NCI-H1048 (cell line): ENCODE data around the gene MEOX2.

Source experiments
- DNase-seq: peaks from one replicate; lab custom pipeline; 2025; lab: John Stamatoyannopoulos, UW

The MEOX2 gene

GRCh38 chr7:15681186-15681585 lies 5.3 kb downstream of the MEOX2 start:
- no peak for DNase-seq

GRCh38 chr7:15680446-15680845 lies 6.0 kb downstream of the MEOX2 start:
- DNase-seq, result no peak

DNA sequence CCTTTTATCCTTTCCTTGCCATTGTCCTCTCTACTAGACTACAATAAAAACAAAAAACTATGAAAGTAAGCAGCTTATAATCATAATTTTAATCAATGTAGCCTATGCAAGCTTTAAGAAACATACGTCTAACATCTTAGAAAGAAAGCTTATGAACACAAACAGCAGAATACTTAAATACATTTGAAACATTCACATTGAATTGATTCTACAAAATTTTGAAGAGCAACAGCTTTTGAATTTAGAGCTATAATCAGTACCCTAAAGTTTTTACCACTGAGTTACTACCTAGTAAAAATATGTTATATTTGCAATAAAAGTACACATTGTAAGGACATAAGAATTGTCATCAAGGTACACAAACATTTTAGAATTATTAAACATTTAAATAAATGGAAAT lies 7.2 kb downstream of the MEOX2 start:
- DNase-seq, result no peak

DNA sequence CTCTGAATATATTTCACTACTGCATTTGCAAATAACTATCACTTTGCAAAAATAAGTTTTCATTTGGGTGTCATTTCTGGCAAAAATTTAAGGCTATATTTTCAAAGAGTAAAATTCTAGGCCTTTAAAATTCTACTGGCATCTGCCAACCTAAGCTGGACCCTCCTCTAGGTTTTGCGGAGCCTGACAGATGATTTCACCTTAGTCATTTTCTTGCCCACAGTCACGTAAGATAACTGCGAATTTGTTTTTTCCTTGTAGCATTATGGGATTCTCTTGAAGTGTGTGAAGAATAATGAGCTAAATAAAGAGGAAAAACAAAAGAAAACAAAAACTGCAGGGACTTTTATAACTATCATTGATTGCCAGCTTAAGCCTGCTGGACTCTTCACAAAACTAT lies 7.8 kb downstream of the MEOX2 start:
- no peak for DNase-seq

DNA sequence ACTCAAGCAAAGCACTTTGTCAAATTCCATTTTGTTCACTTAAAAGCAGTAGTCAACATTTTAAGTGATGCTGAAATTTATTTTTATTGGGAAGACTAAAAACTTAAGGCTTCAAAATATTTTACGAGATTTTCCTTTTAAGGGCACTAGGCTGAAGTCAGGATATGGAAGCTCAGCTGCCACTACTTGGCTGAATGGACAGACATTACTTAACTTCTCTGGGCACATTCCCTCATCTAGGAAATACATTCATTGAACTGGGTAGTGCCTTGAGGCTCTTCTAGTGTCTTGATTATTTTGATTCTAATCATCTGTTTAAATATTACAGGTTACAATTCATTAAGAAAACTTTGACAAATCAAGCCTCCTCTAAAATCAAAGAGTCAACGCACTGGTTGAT lies 11.1 kb downstream of the MEOX2 start:
- DNase-seq, result no peak

- DNase-seq, result no peak
These were observed 11.9 kb downstream of the MEOX2 start for GRCh38 chr7:15674586-15674985.

- no peak for DNase-seq
These were observed 16.9 kb downstream of the MEOX2 start for GRCh38 chr7:15669443-15670090.

DNA sequence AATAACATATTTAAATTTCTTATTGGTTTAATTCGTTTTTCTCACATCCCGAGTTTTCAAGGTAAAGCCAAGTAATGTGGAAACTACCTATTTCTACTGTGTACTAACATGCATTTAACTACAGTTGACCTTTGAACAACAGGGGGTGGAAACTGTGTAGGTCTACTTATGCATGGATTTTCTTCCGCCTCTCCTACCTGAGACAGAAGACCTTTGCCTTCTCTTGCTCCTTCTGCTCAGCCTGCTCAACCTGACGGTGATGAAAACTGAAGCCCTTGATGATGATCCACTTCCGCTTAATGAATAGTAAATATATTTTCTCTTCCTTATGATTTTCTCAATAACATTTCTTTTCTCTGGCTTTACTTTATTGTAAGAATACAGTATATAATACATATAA lies 18.5 kb downstream of the MEOX2 start:
- DNase-seq, result no peak

GRCh38 chr7:15662451-15662850 lies 24.0 kb downstream of the MEOX2 start:
- DNase-seq, result no peak

GRCh38 chr7:15658247-15658646 lies 28.2 kb downstream of the MEOX2 start:
- DNase-seq, result no peak

GRCh38 chr7:15652776-15653290 lies 33.6 kb downstream of the MEOX2 start:
- no peak for DNase-seq

DNA sequence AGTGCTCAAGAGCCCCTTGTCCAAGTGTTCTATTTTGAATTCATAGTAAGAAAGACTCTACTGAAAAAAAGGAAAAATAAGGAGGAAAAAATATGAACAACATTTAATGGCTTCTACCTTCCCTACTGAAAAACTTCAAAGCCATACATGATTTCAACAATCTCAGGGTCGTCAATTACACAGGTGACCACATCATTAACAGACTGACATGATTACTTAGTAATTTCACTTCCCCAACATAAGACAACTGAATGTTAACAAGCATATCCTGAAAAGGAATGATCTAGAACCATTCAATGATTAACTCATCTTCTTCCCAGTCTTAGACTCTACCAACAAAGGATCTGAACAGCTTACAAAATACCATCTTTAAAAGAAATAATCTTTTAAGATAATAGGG lies 34.8 kb downstream of the MEOX2 start:
- no peak for DNase-seq

- DNase-seq, result no peak
These were observed 35.7 kb downstream of the MEOX2 start for GRCh38 chr7:15650787-15651186.

DNA sequence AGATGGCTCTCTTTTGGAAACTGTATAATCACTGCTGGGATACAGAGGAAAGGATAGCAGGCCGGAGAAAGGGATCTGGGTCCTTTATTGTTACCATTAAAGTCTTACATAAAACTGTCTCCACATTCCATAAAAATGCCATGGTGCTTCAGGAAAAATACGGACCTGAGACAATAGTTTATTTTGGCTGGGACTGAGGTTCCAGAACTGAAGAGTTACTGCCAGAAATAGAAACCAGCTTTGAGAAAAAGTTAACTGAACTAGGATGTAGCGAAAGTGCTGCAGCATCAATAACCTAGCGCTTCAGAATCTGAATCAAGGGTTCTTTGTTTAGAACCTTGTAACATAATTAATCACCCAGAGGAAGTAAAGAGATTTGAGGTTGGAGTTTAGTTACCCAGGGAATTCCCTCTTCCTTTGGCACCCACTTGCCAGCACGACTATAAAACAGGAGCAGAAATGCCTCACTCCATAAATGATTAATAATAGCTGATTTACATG lies 38.0 kb downstream of the MEOX2 start:
- DNase-seq, result no peak

GRCh38 chr7:15647309-15647708 lies 39.2 kb downstream of the MEOX2 start:
- no peak for DNase-seq

DNA sequence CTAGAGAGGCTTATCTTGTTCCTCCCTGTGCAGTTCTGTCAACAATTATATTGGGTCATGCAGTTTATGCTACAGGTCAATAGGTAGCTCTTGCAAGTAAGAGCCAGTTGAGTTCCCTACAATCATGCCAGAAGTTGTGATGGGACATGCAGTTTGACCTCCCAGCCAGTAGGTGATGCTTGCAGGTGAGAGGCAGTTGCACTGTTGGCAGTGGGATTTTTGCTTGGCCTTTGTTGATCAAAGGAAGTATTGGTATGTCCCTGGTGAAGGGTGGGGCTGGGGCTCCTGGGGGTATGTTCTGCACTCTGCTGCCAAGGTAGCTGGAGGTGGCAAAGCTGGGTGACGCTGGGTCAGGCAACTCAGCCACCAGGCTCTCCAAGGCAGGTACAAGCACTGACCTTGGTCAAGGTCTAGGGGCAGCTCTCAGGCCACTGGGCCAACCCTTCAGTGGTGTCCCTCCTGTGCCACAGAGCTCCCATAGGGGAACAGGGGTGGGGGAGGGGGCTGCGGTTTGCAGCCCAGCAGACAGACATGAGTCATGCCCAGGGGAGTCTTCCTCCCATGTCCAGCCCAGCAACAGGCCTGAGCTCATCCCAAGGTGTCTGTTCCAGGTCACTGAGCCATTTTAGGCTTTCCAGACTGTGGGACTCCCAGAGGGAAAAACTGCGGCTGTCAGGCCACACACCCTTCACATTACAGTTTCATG lies 43.3 kb downstream of the MEOX2 start:
- no peak for DNase-seq

DNA sequence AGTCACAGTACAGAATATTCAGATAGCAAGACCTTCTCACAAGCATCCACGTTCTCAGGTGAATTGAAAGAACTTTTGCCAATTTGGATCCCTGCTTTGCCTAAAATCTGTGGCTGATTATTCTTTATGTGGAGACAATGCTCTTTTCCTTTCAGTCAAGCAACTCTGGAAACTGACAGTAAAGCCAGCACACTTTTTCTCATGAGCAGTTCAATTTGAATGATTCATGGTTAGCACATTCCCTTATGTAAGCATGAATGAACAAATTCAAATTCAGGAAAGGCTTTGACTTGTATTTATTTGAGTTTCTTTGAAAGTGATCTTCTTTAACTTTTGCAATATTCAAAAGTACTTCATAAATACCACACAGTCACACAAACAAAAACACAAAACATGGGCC lies 57.6 kb downstream of the MEOX2 start:
- no peak for DNase-seq

DNA sequence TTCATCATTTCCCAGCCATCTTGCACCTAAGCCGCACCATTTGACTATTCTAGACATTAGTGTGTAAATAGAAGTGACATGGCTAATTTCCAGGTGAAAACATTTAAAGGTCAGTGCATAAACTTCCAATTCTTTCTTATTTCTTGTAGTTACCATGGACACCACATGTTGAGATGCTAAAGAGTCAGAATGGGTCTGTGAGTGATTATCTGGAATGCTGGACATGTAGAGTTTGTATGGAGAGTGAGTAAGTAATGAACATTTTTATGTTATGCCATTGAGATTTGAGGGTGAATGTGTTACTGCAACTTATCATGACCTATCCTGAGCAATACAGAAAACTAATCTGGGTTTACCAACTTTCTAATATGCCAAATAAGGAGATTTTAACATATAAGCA lies 60.4 kb downstream of the MEOX2 start:
- DNase-seq, result no peak

GRCh38 chr7:15625466-15625865 lies 61.0 kb downstream of the MEOX2 start:
- DNase-seq, result no peak

GRCh38 chr7:15621468-15621867 lies 65.0 kb downstream of the MEOX2 start:
- DNase-seq, result no peak

DNA sequence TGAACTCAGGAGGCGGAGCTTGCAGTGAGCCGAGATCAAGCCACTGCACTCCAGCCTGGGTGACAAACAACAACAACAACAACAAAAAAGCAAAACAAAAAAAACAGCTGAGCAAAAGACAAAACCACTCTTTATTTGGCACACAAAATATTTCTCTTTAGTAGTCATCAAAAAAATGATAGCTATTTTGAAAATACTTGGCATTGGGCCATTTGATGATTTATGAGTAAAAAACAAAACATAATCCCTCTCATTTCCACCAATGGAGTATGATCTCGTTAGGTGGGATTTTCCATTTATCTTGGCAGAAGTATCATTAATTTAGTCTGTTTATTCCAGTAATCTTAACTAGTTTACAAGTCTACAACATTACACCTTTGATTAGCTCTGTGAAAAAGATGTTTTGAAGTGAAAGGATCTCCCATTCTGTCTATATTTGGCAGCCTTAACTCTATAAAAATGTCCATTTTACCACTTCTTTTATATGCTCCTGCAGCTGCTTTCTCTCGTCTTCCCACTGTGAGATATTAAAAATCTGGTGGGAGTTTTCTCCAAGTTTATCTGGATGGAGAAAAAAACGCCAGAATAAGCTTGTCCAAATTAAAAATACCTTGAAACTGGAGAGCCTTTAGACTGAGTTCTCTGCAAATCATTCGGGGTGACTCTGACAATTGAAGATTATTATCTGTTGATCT lies 65.8 kb downstream of the MEOX2 start:
- no peak for DNase-seq

- DNase-seq, result no peak
These were observed 68.2 kb downstream of the MEOX2 start for GRCh38 chr7:15618275-15618674.

DNA sequence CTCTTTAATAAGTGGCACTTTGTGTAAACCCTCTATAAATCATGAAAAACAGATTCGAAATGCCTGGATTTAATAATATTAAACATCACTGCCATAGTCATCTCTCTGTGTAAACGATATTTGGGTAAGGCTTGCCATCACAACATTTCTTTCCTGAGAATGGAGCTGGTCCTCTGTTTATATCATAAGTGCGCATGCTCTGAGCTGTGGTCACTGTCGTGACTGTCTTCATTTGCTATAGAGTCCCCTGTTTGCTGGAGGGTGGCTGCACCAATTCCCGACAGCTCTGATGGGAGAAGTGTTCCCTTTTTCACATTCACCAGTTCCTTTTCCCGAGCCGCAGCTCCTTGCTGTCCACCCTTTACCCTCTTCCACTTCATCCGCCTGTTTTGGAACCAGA lies 74.3 kb downstream of the MEOX2 start:
- no peak for DNase-seq
